Fibroblast of skin of right biceps (primary cell): Measurements from ENCODE around the gene TNRC6B.
"Not testable (repeated sequence)": the region's sequence is repeated elsewhere in the genome, so short reads cannot be mapped to it uniquely, and the experiment has no call there.

Experiments used
- DNase-seq: peaks from one replicate; pipeline ENCODE4 v3.0.0-alpha.2; 2013

The TNRC6B gene

DNA sequence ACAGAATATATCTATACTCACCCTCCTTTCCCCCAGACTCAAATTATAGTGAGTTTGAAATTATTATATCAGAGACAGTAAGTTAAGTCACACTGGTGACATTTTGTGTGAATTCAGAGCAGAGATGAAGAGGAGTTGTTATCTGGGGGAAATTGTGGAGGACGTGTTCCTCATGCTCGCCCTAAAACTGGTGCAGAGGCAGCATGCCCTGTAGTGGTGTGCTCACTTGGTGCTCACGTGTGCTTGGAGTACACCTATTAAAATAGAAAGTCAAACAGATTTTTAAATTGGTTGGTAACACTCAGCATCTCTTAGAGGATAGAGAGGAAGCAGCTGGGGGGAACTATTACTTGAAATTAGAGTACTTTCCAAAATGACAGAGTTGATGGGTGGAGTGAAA, 117.0 kb downstream of the TNRC6B start:
- DNase-seq, result no peak

DNA sequence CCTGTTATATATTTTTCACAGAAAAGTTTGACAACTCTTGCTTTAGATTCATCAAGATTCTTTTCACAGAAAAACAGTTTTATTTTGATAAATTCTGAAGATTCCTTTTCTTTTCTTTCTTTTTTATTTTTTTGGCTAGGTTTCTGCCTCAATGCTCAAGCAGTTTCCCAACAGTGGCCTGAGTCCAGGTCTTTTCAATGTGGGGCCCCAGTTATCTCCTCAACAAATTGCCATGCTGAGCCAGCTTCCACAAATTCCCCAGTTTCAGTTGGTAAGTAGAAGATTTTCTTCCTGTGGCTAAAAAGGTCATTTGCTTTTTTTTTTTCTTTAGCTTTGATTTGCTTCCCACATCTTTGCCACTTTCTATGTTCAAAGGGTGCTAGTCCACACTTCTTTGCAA, 122.6 kb downstream of the TNRC6B start:
- no peak for DNase-seq

- no peak for DNase-seq
Measured at GRCh38 chr22:40300884-40301672, 123.4 kb downstream of the TNRC6B start.

- DNase-seq, result no peak
Measured at GRCh38 chr22:40302149-40302548, 124.4 kb downstream of the TNRC6B start.

GRCh38 chr22:40305625-40306024, 127.9 kb downstream of the TNRC6B start:
- DNase-seq, result no peak

GRCh38 chr22:40308999-40309573, 131.4 kb downstream of the TNRC6B start:
- DNase-seq, result no peak

GRCh38 chr22:40309631-40310030, 131.9 kb downstream of the TNRC6B start:
- no peak for DNase-seq

- peak; percentile 93 for DNase-seq
Measured at GRCh38 chr22:40310081-40310767, 132.5 kb downstream of the TNRC6B start.

DNA sequence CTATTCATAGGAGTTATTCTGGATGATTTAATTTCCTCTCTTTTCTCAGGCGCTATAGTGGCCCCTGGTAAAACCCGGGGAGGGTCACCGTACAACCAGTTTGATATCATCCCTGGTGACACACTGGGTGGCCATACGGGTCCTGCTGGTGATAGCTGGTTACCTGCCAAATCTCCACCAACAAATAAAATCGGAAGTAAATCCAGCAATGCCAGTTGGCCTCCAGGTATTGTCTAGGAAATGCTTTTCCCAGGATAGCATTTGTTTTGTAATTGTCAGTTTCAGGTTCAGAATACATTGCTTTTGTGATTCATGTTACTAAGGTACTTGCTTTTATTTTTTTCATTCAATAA, 133.0 kb downstream of the TNRC6B start:
- no peak for DNase-seq

DNA sequence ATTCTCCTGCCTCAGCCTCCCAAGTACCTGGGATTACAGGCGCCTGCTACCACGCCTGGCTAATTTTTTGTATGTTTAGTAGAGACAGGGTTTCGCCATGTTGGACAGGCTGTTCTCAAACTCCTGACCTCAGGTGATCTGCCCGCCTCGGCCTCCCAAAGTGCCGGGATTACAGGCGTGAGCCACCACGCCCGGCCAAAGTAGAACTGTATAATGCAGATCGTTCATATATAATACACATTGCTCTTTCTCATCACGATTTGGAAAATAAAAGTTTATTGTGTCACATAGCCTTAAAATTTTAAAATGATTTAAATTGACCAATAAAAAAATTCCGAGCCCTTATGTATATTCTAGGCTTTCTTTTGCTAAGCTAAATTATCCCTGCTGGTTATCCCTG, 133.9 kb downstream of the TNRC6B start:
- DNase-seq, result not testable (repeated sequence)

GRCh38 chr22:40312050-40312449, 134.3 kb downstream of the TNRC6B start:
- DNase-seq, result no peak

- DNase-seq, result no peak
Measured at GRCh38 chr22:40313007-40313406, 135.3 kb downstream of the TNRC6B start.

DNA sequence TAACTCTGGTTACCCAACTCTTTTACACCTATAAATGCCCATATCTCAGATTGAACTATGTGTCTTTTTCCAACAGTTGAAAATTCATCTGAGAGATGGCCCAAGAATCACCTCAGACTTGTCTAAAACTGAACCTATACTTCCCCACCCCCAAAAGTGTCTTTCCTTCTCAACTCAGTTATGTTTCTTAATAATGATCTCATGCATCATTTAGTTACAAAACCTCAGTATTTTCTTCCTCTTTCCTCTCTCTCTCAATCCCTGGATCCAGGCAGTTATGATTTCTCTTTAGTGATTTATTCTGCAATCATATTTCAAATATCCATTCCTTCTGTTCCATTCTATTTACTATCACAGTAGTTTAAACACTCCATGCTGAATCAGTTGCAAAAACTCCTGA, 136.3 kb downstream of the TNRC6B start:
- DNase-seq, result no peak

GRCh38 chr22:40320687-40321086, 143.0 kb downstream of the TNRC6B start:
- DNase-seq, result no peak

- DNase-seq, result no peak
Measured at GRCh38 chr22:40322021-40322420, 144.3 kb downstream of the TNRC6B start.

DNA sequence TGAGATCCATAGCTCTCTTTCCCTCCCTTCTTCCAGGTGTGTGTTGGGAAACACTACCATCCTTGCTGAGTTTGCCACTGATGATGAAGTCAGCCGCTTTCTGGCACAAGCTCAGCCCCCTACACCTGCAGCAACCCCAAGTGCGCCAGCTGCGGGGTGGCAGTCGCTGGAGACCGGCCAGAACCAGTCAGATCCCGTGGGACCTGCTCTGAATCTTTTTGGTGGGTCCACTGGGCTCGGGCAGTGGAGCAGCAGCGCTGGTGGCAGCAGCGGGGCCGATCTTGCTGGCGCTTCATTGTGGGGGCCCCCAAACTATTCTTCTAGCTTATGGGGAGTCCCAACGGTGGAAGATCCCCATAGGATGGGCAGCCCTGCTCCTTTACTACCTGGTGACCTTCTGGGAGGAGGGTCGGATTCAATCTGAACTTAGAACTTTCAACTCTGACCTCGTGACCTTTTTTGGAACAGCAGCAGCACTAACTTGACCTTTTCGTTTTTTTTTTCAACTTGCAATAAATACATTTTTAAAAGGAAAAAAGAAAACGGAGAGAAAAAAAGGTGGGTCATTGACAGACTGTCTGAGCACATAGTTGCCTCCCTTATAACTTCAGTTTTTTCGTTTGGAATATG, 145.2 kb downstream of the TNRC6B start:
- DNase-seq, result no peak

DNA sequence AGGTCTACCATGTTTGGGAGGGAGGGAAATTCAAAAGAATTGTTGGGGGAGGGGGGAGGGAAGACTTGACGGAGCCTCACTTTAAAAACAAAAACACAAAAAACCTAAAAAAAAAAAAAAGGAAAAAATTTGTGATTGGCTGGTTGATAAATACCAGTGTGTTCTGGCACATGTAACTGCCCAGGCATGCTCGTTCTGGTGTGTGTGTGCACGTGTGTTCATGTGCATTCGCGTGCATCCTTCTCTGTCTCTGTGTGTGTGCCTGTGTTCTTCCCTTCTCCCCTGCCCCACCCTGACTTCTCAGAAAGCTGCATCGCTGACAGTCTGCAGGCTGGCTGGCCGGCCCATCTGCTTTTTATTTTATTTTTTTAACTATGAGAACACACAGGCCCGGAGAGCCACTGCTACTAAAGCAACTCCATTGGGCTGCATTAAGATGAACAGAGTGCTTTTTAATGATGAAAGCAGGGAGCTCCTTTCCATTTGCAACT, 146.0 kb downstream of the TNRC6B start:
- DNase-seq, result no peak

DNA sequence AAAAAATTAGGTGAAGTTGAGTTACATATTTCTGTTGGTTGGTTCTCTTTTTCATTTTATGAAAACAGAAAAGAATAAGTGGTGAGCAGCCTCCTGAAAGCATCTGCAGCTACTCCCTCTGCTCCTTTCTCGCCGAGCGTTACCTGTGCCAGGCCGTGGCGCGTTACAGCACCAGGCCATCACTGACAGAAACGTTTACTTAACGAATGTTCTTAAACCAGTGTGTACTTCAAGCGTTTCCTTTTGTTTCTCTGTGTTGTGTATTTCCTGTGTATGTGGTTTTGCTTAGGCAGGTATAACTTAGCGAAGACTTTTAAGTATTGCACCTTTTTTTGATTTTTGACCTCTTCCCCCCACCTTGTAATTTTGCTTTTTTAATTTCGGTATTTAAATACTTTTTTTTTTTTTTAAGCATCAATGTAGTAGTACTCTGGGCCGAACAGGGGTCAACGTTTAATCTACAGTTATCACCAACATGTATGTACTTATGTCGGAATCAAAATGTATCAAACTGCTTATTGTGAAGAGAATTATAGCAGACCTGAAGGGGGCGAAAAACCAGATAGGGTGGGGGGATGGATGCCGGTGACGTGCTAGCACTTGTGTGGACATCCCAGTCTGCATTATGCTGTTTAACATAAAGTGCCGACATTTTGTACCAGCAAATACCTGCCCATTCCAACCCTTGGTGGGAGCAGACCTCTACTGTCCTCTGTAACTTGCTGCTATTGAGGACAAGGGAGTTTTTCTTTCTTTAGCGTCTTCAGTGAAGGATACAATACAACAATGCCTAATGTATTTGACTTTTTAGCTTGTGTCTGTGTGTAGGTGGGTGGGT, 147.0 kb downstream of the TNRC6B start:
- DNase-seq, result no peak

DNA sequence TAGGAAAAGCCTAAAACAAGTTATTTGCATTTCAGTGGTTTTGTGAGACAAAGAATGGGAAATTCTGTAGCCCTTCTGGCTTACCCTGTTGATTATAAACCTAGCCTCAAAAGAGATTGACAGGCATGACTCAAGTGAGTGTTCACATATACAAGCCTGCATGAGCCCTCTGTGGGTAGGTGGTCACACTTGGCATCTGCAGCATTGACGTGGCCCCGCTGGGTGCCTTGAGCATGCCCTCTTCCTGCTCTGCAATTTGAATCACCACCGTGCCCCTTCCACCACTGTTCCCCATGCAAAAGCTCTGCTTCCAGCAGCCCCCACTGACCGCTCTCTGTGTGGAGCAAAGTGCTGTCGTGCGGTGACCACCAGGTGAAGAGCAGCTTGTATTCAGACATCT, 147.6 kb downstream of the TNRC6B start:
- DNase-seq, result no peak

- DNase-seq, result peak; percentile 42
Measured at GRCh38 chr22:40326905-40327735, 149.4 kb downstream of the TNRC6B start.

GRCh38 chr22:40328546-40329456, 151.1 kb downstream of the TNRC6B start:
- DNase-seq, result no peak
